ENCODE results near the gene GNB1. TPM values are rescaled to one million over a fixed set of nuclear protein-coding genes. Genes with fewer than 3 reads are reported as not detected.
A peak's percentile ranks its signal among the peaks of the same experiment; 100 is the strongest.

Gene GNB1
- total RNA-seq, 2 experiments from 2014 or later = 360 to 394 TPM

- peaks cover 8% of the 10 kb centered on the region for H3K4me1 Mint-ChIP-seq
- H3K9me3 Mint-ChIP-seq = no peaks in the 10 kb centered on the region
- DNase-seq = no peak
- no peak overlapping the region for H3K27ac Mint-ChIP-seq
- no peaks in the 10 kb centered on the region for H3K36me3 Mint-ChIP-seq
- no peaks in the 10 kb centered on the region for H3K27me3 Mint-ChIP-seq
- H3K4me3 Mint-ChIP-seq = no peak overlapping the region
These were observed 12.3 kb upstream of the GNB1 start for GRCh38 chr1:1903224-1903623.

GRCh38 chr1:1901641-1902294 lies 10.9 kb upstream of the GNB1 start:
- Mint-ChIP-seq H3K4me1 (peaks cover 5% of the 10 kb centered on the region), H3K9me3 (no peaks in the 10 kb centered on the region), H3K27ac (no peak overlapping the region), H3K27me3 (no peaks in the 10 kb centered on the region), H3K4me3 (no peak overlapping the region), H3K36me3 (no peaks in the 10 kb centered on the region)
- no peak for DNase-seq

DNA sequence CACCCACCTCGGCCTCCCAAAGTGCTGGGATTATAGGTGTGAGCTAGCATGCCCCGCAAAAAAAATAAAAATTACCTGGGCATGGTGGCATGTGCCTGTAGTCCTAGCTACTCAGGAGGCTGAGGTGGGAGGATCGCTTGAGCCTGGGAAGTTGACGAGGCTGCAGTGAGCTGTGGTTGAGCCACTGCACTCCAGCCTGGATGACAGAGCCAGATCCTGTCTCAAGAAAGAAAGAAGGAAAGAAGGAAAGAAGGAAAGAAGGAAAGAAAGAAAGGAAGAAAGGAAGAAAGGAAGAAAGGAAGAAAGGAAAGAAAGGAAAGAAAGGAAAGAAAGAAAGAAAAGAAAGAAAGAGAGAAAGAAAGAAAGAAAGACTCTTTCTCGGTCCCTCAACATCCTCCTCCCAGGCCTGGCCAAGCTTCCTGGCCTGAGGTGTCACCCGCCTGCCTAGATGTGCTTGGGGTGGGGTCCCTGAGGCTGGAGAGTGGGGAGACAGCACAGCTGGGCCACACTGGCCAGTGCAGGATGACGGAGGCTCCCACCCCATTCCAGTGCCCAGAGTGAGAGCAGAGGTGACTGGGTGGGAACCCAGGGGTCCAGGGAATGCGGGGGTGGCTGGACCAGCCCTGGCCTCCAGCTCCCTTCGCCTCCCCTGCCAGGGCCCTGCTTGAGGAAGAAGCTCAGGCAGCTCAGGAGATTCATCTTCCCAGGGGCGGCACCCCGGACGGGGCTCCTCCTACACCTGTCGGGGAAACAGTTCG lies 10.2 kb upstream of the GNB1 start:
- Mint-ChIP-seq H3K27ac (no peak overlapping the region), H3K4me1 (peaks cover 3% of the 10 kb centered on the region), H3K36me3 (no peaks in the 10 kb centered on the region)

DNA sequence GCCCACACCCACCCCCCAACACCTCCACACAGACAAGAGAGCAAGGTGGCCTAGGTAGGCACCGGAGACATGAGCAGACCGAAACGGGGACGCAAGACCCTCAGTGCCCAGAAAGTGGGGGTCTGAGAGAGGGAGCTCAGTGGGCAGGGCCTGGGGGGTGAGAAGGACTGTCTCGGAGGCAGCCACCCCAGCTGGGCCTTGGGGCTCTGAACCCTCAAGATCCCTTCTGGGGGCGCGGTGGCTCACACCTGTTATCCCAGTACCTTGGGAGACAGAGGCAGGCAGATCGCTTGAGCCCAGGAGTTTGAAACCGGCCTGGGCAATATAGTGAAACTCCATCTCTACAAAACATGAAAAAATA lies 9.1 kb upstream of the GNB1 start:
- no peak for DNase-seq
- no peak overlapping the region for H3K27ac Mint-ChIP-seq
- peaks cover 6% of the 10 kb centered on the region for H3K4me1 Mint-ChIP-seq
- H3K36me3 Mint-ChIP-seq = no peaks in the 10 kb centered on the region
- H3K9me3 Mint-ChIP-seq = no peaks in the 10 kb centered on the region
- H3K27me3 Mint-ChIP-seq = no peaks in the 10 kb centered on the region
- no peak overlapping the region for H3K4me3 Mint-ChIP-seq

More for the DNA sequence above, 10.2 kb upstream of the GNB1 start:
- Mint-ChIP-seq H3K27me3 (no peaks in the 10 kb centered on the region), H3K4me3 (no peak overlapping the region), H3K9me3 (no peaks in the 10 kb centered on the region)
- DNase-seq = no peak

DNA sequence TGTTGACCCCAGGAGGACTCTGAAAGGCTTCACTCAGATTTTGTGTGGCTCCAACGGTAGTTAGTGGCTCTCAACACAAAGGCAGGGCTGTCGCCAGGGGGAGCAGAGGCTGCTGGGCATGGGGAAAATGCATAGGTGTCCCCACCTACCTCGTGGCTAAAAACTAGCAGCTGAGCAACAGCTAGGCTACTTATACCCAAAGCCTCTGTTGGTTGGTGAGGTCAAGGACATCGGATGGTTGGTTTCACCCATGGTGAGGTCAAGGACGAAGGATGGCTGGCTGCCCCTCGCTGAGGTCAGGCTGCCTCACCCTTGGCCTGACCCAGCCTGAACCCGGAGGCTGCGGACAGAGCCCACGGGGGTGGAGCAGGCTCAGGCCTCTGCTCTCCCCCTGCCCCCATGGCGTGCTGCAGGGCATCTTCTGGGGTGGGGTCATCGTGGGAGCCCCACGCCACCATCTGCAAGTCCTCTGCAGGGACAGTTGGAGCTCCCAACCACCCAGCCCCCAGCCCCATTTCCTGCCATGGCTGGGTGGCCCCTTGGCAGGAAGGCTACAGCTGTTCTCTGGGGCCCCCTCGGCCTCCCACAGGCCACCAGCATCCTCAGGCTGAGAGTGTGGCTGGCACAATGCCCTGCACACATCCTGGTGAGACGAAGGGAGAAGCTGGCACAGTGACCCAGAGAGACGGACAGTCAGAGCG lies 8.5 kb upstream of the GNB1 start:
- no peaks in the 10 kb centered on the region for H3K36me3 Mint-ChIP-seq
- H3K4me3 Mint-ChIP-seq = no peak overlapping the region
- H3K4me1 Mint-ChIP-seq = peaks cover 12% of the 10 kb centered on the region
- no peak for DNase-seq
- no peak overlapping the region for H3K27ac Mint-ChIP-seq
- no peaks in the 10 kb centered on the region for H3K9me3 Mint-ChIP-seq
- no peaks in the 10 kb centered on the region for H3K27me3 Mint-ChIP-seq

DNA sequence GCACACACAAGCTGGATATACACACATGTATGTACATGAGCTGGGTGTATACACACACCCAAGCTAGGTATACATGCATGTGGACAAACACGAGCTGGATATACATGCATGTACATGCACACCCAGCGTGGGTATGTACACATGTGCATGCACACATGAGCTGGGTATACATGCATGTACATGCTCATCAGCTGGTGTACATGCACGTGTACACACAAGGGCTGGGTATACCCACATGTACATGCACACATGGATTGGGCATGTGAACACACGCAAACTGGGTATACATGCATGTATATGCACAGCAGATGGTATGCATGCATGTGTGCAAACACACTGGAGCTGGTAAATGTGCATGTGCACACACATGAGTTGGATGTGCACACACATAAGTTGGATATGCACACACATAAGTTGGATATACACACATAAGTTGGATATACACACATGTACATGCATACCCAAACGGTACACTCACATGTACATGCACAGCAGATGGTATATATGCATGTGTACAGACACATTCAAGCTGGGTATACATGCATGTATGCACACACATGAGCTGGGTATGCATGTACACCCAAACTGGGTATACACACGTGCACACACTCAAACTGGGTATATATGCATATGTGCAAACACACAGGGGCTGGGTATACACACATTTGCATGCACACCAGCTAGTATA lies 7.5 kb upstream of the GNB1 start:
- H3K4me1 Mint-ChIP-seq = peaks cover 15% of the 10 kb centered on the region
- no peak for DNase-seq
- no peak overlapping the region for H3K27ac Mint-ChIP-seq
- no peaks in the 10 kb centered on the region for H3K9me3 Mint-ChIP-seq
- H3K4me3 Mint-ChIP-seq = no peak overlapping the region
- H3K27me3 Mint-ChIP-seq = no peaks in the 10 kb centered on the region
- H3K36me3 Mint-ChIP-seq = peaks cover 2% of the 10 kb centered on the region

- Mint-ChIP-seq H3K27ac (no peak overlapping the region), H3K36me3 (peaks cover 5% of the 10 kb centered on the region), H3K4me3 (no peak overlapping the region), H3K4me1 (peaks cover 26% of the 10 kb centered on the region), H3K27me3 (no peaks in the 10 kb centered on the region), H3K9me3 (no peaks in the 10 kb centered on the region)
- no peak for DNase-seq
These were observed 4.8 kb upstream of the GNB1 start for GRCh38 chr1:1895456-1896336.

DNA sequence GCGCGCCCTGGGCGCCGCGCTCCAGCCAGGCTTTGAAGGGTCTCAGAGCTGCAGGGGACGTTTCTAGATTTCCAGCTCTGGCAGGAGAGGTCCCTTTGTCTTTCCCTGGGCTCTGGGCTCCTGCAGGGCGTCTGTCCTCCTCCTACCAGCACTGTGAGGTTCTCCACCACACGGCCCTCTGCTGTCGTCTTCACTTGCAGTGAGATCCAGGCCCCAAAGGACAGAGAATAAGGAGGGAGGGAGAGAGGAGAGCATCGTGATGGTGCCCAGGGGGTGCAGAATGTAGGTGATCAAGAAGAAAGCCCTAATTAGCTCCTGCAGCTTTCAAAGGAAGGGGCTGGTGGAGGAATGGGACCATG lies 4.2 kb upstream of the GNB1 start:
- H3K9me3 Mint-ChIP-seq = no peaks in the 10 kb centered on the region
- no peak for DNase-seq
- H3K27ac Mint-ChIP-seq = no peak overlapping the region
- peaks cover 5% of the 10 kb centered on the region for H3K36me3 Mint-ChIP-seq
- no peak overlapping the region for H3K4me3 Mint-ChIP-seq
- H3K4me1 Mint-ChIP-seq = peaks cover 26% of the 10 kb centered on the region
- no peaks in the 10 kb centered on the region for H3K27me3 Mint-ChIP-seq

DNA sequence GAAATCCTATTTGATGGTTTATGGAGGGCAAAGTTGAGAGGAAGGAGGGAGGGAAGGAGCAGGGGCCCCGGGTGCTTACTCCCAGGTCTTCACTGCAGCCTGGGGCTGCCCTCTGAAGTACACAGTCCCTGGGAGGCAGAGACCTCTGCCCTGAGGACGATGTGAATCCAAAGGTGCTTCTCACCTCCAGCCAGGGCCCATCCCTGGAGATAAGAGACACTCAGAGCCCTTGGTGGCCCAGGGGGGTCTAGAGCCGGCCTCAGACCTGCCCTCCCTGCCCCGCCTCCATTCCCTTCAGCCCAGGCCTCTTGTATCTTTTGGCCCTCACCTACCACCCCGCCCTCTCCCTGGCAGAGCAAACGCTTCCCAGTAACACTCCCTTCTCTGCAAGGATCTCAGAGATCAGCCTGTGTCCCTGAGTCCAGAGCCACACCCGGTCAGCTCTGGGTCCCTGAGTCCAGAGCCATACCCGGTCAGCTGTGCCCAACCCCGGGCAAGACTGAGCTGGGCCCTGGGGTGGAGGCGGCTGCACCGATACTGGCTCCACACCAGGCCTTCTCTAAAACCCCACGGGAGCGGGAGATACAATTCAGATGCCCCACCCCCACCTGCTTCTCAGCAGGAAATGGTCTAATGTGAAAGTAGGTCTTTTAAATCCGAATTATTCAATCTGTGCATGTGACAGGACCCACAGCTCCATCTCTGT lies 3.6 kb upstream of the GNB1 start:
- no peak for DNase-seq
- H3K4me1 Mint-ChIP-seq = peaks cover 26% of the 10 kb centered on the region
- no peak overlapping the region for H3K4me3 Mint-ChIP-seq
- peaks cover 5% of the 10 kb centered on the region for H3K36me3 Mint-ChIP-seq
- H3K9me3 Mint-ChIP-seq = no peaks in the 10 kb centered on the region
- peak overlapping the region; percentile 3 for H3K27ac Mint-ChIP-seq
- no peaks in the 10 kb centered on the region for H3K27me3 Mint-ChIP-seq

DNA sequence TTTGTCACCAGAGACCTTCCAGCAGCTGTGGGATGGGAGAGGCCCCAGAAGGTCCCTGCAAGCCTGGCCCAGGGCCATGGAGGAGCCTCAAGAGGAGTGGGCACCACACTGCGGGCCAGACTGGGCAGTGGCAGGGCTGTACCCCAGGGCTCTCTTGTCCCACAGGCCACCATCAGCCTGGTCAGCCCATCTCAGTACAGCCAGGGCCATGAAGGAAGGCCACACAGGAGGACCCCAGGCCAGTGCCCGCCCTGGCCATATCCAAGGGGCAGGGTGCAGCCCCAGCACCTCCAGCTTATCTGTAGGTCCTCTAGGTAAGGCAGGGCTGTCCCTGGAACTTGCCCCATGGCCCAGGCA lies 3.1 kb upstream of the GNB1 start:
- Mint-ChIP-seq H3K27ac (peak overlapping the region; percentile 3), H3K4me1 (peaks cover 28% of the 10 kb centered on the region), H3K9me3 (no peaks in the 10 kb centered on the region), H3K27me3 (no peaks in the 10 kb centered on the region), H3K4me3 (no peak overlapping the region), H3K36me3 (peaks cover 9% of the 10 kb centered on the region)
- no peak for DNase-seq

GRCh38 chr1:1893291-1893985 lies 2.6 kb upstream of the GNB1 start:
- peak overlapping the region; percentile 62 for H3K27ac Mint-ChIP-seq
- H3K27me3 Mint-ChIP-seq = no peaks in the 10 kb centered on the region
- peak overlapping the region; percentile 82 for H3K4me3 Mint-ChIP-seq
- H3K9me3 Mint-ChIP-seq = no peaks in the 10 kb centered on the region
- DNase-seq = no peak
- H3K4me1 Mint-ChIP-seq = peaks cover 33% of the 10 kb centered on the region
- peaks cover 9% of the 10 kb centered on the region for H3K36me3 Mint-ChIP-seq

DNA sequence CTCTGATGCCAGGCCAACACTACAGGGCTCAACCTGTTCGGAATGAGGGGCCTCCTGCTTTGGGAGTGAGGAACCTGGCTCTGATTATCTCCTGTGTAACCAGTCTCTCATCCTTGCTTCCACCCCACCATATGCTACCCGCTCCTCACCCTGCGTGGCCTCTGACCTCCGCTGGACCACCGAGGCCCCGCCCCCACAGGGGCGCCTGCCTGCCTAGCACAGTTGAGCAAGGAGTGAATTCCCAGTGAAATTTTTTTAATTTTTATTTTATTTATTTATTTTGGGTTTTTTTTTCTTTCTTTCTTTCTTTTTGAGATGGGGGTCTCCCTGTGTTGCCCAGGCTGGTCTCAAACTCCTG lies 1.9 kb upstream of the GNB1 start:
- Mint-ChIP-seq H3K9me3 (no peaks in the 10 kb centered on the region), H3K4me1 (peaks cover 39% of the 10 kb centered on the region), H3K27me3 (no peaks in the 10 kb centered on the region), H3K27ac (peak overlapping the region; percentile 87), H3K4me3 (peak overlapping the region; percentile 82), H3K36me3 (peaks cover 13% of the 10 kb centered on the region)
- no peak for DNase-seq

DNA sequence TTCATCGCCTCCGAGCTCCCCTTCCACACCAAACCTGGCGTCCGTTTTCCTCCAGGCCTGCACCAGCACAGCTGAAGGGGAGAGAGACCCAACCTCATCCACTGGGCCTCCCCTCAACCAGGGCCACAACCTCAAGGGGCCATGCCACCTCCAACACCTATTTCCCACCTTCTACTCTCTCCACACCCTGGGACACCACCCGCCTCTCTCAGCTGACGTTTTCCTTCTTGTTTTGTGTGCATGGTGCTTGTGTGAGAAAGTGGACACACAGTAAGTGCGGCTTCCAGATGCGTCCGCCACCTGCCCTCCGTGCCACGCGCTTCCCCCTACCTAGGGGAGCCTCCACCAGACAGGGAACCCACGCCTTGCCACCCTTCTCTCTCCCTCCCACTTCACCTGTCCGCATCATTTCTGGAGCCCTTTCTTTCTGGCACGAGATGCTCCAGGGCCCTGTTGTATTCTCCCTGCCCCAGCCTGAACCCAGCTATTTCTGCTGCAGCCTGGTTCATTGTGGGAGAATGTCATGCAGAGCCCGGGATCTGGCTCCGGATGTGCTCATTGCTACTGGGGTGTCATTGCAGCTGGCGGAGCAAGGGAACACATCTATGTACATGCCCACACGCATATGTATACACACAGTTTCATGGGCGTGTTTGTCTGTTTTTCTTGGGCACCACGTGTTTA lies 1.3 kb upstream of the GNB1 start:
- Mint-ChIP-seq H3K36me3 (peaks cover 15% of the 10 kb centered on the region), H3K9me3 (no peaks in the 10 kb centered on the region), H3K4me1 (peaks cover 44% of the 10 kb centered on the region), H3K27ac (peak overlapping the region; percentile 87), H3K27me3 (no peaks in the 10 kb centered on the region), H3K4me3 (peak overlapping the region; percentile 82)
- peak; percentile 22 for DNase-seq

All from activated naive CD8-positive, alpha-beta T cell treated with anti-CD3 and anti-CD28 coated beads for 36 hours (primary cell).